MG63 (cell line): ENCODE measurements around the gene TMEM176A. TPM values are rescaled to one million over a fixed set of nuclear protein-coding genes. Genes with fewer than 3 reads are reported as not detected.
"Not testable (repeated sequence)": the region's sequence is repeated elsewhere in the genome, so short reads cannot be mapped to it uniquely, and the experiment has no call there.

Source experiments
- DNase-seq: peaks from one replicate; pipeline ENCODE4 v3.0.0-alpha.2; 2020
- H3K27me3 ChIP-seq: fragments of 250-450 bp; sonication (Bioruptor Pico); 2 replicates; pipeline ENCODE4 v1.5.1; 2020; ENCODE audit warnings: mild to moderate bottlenecking, moderate library complexity
- H3K36me3 ChIP-seq: fragments of 250-450 bp; sonication (Bioruptor Pico); 2 replicates; pipeline ENCODE4 v1.5.1; 2020; ENCODE audit warnings: mild to moderate bottlenecking, moderate library complexity
- H3K4me3 ChIP-seq: fragments of 250-450 bp; sonication (Bioruptor Pico); 2 replicates; pipeline ENCODE4 v1.5.1; 2020; ENCODE audit warnings: mild to moderate bottlenecking, moderate library complexity
- H3K9me3 ChIP-seq: fragments of 250-450 bp; sonication (Bioruptor Pico); 2 replicates; pipeline ENCODE4 v1.5.1; 2020; ENCODE audit warnings: mild to moderate bottlenecking, moderate library complexity
- total RNA-seq: library from RNA; depleted of rRNA; stranded (reverse); fragments of >200 nt; shearing (Covaris generic); gene quantifications from 2 replicates; pipeline ENCODE4 v1.2.3, GENCODE V29; 2014; ENCODE audit warnings: low replicate concordance

The TMEM176A gene
- total RNA-seq, 1 experiment from 2014 or later: not detected

- H3K36me3 ChIP-seq: no peaks in the 10 kb centered on the region
- DNase-seq: no peak
- no peaks in the 10 kb centered on the region for H3K27me3 ChIP-seq
These were observed 1.6 kb downstream of the TMEM176A start for GRCh38 chr7:150801946-150802771.

GRCh38 chr7:150803161-150803860, 2.7 kb downstream of the TMEM176A start:
- H3K36me3 ChIP-seq: no peaks in the 10 kb centered on the region
- no peak for DNase-seq

More at GRCh38 chr7:150801946-150802771, 1.6 kb downstream of the TMEM176A start:
- Histone ChIP-seq H3K9me3 (no peaks in the 10 kb centered on the region), H3K4me3 (no peak overlapping the region)

DNA sequence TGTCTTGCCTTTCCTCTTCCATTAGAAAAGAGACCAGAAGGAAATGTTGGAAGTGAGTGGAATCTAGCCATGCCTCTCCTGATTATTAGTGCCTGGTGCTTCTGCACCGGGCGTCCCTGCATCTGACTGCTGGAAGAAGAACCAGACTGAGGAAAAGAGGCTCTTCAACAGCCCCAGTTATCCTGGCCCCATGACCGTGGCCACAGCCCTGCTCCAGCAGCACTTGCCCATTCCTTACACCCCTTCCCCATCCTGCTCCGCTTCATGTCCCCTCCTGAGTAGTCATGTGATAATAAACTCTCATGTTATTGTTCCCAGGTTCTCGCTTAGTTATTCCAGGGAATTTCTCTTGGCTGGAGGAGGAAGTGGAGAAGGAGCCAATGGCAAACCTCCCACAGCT, 4.2 kb downstream of the TMEM176A start:
- no peak for DNase-seq
- Histone ChIP-seq H3K36me3 (no peaks in the 10 kb centered on the region), H3K9me3 (no peaks in the 10 kb centered on the region), H3K4me3 (no peak overlapping the region), H3K27me3 (no peaks in the 10 kb centered on the region)

More at GRCh38 chr7:150803161-150803860, 2.7 kb downstream of the TMEM176A start:
- Histone ChIP-seq H3K4me3 (no peak overlapping the region), H3K9me3 (no peaks in the 10 kb centered on the region), H3K27me3 (no peaks in the 10 kb centered on the region)

DNA sequence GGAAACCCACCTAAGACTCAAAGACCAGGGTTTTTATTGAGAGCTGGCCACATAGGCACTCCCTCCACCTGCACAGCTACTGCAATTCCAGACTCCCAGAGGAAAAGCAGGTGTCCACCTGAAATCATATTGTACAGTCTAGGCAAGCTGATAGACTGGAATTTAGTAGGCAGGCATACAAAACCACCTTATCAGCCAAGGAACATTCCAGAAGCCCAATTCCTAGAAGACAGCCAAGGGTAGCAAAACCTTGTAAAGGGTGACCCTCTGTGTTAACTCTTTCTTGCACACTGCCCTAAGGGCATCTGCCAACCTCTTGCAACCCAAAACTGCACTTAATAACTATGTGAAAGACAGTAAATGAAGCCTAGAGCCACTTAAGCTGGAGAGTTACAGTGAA, 5.3 kb downstream of the TMEM176A start:
- no peak overlapping the region for H3K4me3 ChIP-seq
- DNase-seq: no peak

DNA sequence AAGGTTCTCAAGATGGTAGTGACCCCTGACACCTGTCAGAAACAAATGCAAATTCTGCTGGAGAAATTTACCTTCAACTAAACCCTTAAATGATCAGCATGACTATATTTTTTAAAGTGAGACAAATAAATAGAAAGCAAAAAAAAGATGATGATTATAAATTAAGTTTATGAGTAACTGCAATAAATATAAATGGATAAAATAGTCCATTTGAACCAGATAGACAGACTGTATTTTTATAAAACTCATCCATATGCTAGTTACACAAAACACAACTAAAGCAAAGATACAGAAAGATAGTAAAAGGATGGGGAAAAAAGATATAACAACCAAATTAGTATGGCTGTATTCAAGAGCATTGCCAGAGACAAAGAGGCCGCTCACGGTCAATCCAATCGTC, 5.9 kb downstream of the TMEM176A start:
- Histone ChIP-seq H3K9me3 (no peaks in the 10 kb centered on the region), H3K36me3 (no peaks in the 10 kb centered on the region), H3K4me3 (no peak overlapping the region), H3K27me3 (no peaks in the 10 kb centered on the region)
- no peak for DNase-seq

More for the DNA sequence above, 5.3 kb downstream of the TMEM176A start:
- Histone ChIP-seq H3K9me3 (no peaks in the 10 kb centered on the region), H3K27me3 (no peaks in the 10 kb centered on the region), H3K36me3 (no peaks in the 10 kb centered on the region)

DNA sequence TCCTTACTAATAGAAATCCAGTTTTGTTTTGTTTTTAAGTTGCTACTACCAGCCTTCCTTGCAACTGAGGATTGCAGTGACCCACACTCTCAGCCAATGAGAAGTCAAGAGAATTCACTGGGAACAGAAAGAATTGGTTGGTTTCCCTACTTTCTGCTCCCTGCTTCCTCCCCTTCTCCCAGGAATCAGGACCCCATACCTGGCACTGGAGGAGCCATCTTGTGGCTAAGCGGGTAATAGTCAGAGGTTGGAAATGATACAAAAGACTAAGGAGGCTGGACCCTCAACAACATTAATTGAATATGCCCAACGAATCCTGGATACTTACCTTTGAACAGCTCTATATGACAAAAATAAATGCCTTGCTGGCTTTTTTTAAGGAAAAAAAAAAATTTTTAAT, 6.3 kb downstream of the TMEM176A start:
- no peaks in the 10 kb centered on the region for H3K36me3 ChIP-seq
- H3K9me3 ChIP-seq: no peaks in the 10 kb centered on the region
- no peak overlapping the region for H3K4me3 ChIP-seq
- no peak for DNase-seq
- H3K27me3 ChIP-seq: no peaks in the 10 kb centered on the region

GRCh38 chr7:150807616-150808438, 7.3 kb downstream of the TMEM176A start:
- not testable (repeated sequence) for H3K36me3 ChIP-seq, DNase-seq, H3K9me3 ChIP-seq, H3K27me3 ChIP-seq, H3K4me3 ChIP-seq

- no peak for DNase-seq
- no peak overlapping the region for H3K4me3 ChIP-seq
- no peaks in the 10 kb centered on the region for H3K9me3 ChIP-seq
- no peaks in the 10 kb centered on the region for H3K27me3 ChIP-seq
- H3K36me3 ChIP-seq: no peaks in the 10 kb centered on the region
These were observed 13.9 kb downstream of the TMEM176A start for GRCh38 chr7:150814328-150815001.

DNA sequence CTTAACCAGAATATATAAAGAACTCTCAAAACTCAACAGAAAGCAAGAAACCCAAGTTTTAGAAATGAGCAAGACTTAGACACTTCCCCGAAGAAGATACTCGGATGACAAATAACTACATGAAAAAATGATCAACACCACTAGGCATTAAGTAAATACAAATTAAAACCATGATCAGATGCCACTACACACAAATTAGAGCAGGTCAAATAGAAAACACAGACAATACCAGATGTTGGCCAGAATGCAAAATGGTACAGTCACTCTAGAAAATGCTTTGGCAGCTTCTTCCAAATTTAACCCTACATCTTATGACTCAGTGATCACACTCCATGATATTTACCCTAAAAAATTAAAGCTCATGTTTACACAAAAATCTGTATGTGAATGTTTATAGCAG, 18.4 kb downstream of the TMEM176A start:
- Histone ChIP-seq H3K27me3 (no peaks in the 10 kb centered on the region), H3K4me3 (no peak overlapping the region), H3K36me3 (no peaks in the 10 kb centered on the region)

DNA sequence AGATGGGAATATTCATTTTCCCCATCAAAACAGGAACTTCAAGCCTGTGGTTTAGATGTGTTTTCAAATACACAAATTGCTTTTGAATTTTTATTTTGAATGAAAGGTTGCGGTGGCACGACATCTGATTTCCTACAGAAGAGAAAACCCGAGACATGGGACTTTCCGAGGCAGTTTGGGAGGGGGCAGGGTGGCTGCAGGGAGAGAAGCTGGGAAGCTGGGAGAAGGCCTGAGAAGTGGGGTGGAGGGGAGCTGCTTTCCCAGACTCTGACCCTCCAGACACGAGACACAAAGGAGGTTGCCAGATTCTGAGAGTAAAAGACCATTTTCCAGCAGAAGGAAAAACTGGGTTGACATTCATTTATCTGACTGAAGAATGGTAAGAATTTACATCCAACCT, 19.6 kb downstream of the TMEM176A start:
- Histone ChIP-seq H3K4me3 (no peak overlapping the region), H3K36me3 (no peaks in the 10 kb centered on the region), H3K27me3 (no peaks in the 10 kb centered on the region), H3K9me3 (no peaks in the 10 kb centered on the region)
- no peak for DNase-seq

More for the DNA sequence above, 18.4 kb downstream of the TMEM176A start:
- DNase-seq: no peak
- no peaks in the 10 kb centered on the region for H3K9me3 ChIP-seq

GRCh38 chr7:150820578-150821198, 20.1 kb downstream of the TMEM176A start:
- no peak for DNase-seq
- H3K27me3 ChIP-seq: no peaks in the 10 kb centered on the region
- H3K36me3 ChIP-seq: no peaks in the 10 kb centered on the region
- H3K9me3 ChIP-seq: no peaks in the 10 kb centered on the region
- no peak overlapping the region for H3K4me3 ChIP-seq

GRCh38 chr7:150823043-150823442, 22.5 kb downstream of the TMEM176A start:
- Histone ChIP-seq H3K36me3 (no peaks in the 10 kb centered on the region), H3K9me3 (no peaks in the 10 kb centered on the region), H3K4me3 (no peak overlapping the region), H3K27me3 (no peaks in the 10 kb centered on the region)
- no peak for DNase-seq

DNA sequence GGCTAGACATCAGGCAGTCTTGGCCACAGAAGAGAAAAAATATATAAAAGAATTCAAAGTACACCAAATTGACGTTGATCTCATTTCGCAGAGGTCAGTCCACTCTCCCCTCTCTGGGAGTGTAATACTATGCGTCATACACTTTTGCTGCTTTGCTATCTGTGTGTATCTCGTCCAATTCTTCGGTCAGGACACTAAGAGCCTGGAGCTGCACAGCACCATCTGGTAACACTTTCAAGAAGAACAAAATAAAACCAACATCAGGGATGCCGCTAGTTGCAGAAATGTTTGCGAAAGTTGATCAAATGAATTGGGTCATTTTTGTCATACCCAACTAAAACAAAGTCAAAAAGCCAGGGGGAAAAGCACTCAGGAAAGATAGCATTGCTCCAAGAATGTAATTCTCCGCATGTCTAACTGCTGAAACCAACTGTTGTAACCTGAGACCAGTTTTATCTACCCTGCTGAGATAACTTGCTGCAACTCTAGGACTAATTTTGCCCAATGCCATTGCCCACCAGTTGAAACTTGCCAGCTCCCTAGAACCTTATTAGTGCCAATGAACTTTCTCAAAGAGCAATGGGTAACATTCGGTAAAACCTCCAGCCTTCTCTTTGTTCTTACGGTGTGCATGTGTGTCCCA, 23.0 kb downstream of the TMEM176A start:
- DNase-seq: peak; percentile 10
- Histone ChIP-seq H3K36me3 (no peaks in the 10 kb centered on the region), H3K27me3 (no peaks in the 10 kb centered on the region), H3K9me3 (no peaks in the 10 kb centered on the region), H3K4me3 (no peak overlapping the region)

DNA sequence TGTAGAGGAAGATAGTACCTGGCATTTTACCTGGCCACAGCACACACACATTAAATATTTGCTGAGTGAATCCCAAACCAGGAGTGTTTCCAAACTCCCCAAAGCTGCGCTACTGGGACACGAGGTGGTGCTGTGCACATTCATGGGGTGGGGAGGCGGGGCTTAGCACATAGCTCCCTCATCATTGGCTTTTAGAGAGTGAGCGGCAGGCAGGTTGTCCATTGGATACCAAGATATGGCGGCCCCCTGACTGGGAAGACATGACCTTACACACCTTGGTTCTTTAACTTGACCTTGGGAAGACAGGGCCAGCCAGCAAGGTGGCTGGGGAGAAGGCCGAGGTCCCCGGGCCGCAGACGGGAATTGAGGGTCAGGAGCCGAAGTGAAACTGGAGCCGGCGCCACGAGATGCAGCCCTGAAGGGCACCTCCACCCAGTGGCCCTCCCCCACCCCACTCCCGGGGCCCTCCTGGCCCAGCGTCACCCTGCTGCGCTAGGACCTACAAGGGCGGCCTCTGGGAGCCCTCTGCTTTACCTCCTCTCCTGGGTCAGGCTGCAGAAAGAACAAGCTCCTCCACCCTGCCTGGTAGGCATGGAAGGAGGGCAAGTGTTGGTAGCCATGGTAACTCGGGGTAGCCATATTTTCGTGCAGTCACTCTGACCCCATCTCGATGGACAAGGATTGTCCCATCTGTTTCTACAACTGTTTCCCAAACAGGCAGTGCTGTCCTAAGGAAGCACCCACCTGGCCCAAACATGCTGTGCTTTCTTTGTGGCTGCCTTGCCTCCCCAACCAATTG, 24.0 kb downstream of the TMEM176A start:
- DNase-seq: no peak
- no peaks in the 10 kb centered on the region for H3K27me3 ChIP-seq
- no peak overlapping the region for H3K4me3 ChIP-seq
- no peaks in the 10 kb centered on the region for H3K36me3 ChIP-seq
- H3K9me3 ChIP-seq: no peaks in the 10 kb centered on the region
